Sigmoid colon (tissue), 4 donors: Measurements from ENCODE around the gene DES.

ENCODE experiments used
- POLR2A ChIP-seq, 2 donors: fragments of 450-650 bp; IDR thresholded peaks; one replicate each; pipeline ENCODE4 v1.6.1; 2016; ENCODE audit warnings: antibody characterized with exemption in 2 of 2, mild to moderate bottlenecking in 2 of 2, moderate library complexity in 2 of 2
- POLR2AphosphoS5 ChIP-seq, 4 donors: sonication (generic); formaldehyde crosslinking; IDR thresholded peaks; one replicate each; pipeline ENCODE4 v1.6.1; 2017; ENCODE audit warnings: antibody characterized with exemption in 4 of 4
- TF ChIP-seq, protein P1 (sequence below), 4 experiments: fragments of 450-650 bp in 3 of 4; fragments of 200-600 bp in 1 of 4; IDR thresholded peaks; one replicate each; pipeline ENCODE4 v1.5.1; 2016 to 2019; ENCODE audit warnings: antibody characterized with exemption in 4 of 4, mild to moderate bottlenecking in 3 of 4, moderate library complexity in 2 of 4

DNA sequence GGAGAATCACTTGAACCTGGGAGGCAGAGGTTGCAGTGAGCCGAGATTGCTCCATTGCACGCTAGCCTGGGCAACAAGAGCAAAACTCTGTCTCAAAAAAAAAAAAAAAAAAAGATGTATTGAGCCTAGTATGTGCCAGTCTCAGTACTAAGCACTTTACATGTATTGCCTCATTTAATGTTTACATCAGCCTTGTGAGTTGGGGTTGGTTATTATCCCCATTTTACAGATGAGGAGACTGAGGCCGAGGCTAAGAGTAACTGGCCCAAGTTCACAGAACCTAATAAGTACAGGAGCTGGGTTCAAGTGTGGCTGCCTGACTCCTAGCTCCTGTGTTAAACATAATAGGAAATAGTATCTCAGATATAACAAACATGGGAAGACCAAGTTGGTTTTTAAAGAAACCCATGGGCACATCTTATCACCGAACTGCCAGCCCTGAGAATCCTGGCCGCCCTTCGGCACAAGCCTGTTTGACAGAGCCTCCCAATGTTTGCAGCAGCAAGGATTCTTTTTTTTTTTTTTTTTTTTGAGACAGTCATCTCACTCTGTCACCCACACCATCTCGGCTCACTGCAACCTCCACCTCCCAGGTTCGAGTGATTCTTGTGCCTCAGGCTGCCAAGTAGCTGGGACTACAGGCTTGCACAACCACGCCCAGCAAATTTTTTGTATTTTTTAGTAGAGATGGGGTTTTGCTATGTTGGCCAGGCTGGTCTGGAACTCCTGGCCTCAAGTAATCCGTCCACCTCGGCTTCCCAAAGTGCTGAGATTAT is 56.3 kb downstream of the DES start:
- TF ChIP-seq, protein P1, sequence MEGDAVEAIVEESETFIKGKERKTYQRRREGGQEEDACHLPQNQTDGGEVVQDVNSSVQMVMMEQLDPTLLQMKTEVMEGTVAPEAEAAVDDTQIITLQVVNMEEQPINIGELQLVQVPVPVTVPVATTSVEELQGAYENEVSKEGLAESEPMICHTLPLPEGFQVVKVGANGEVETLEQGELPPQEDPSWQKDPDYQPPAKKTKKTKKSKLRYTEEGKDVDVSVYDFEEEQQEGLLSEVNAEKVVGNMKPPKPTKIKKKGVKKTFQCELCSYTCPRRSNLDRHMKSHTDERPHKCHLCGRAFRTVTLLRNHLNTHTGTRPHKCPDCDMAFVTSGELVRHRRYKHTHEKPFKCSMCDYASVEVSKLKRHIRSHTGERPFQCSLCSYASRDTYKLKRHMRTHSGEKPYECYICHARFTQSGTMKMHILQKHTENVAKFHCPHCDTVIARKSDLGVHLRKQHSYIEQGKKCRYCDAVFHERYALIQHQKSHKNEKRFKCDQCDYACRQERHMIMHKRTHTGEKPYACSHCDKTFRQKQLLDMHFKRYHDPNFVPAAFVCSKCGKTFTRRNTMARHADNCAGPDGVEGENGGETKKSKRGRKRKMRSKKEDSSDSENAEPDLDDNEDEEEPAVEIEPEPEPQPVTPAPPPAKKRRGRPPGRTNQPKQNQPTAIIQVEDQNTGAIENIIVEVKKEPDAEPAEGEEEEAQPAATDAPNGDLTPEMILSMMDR (IDR thresholded peaks at IDR 0.05) = no peak
- TF ChIP-seq POLR2AphosphoS5 (IDR thresholded peaks at IDR 0.05) (no peak), POLR2A (IDR thresholded peaks at IDR 0.05) (no peak)
